Endothelial cell of umbilical vein (primary cell): ENCODE measurements around the gene TRIM2. TPM values are rescaled to one million over a fixed set of nuclear protein-coding genes. Genes with fewer than 3 reads are reported as not detected.

ENCODE experiments used
- BruUV-seq: library from RNA; stranded (reverse); fragments of 400-500 nt; replicated peaks from 2 replicates; lab custom pipeline; 2021; lab: Mats Ljungman, UMichigan
- CTCF ChIA-PET: fragments of 300-600, 350-600 bp; sonication (Branson Sonifier 250); formaldehyde crosslinking; loops from one replicate; lab custom pipeline; 2021; ENCODE audit warnings: antibody characterized with exemption, inconsistent platforms; lab: Charles Lee
- POLR2A ChIA-PET: fragments of 300-600, 350-600 bp; sonication (Branson Sonifier 250); formaldehyde crosslinking; loops from one replicate; lab custom pipeline; 2021; ENCODE audit warnings: antibody characterized with exemption, inconsistent platforms; lab: Charles Lee
- DNase-seq: peaks from one replicate; pipeline ENCODE4 v3.0.0-alpha.2; 2011; ENCODE audit warnings: low read depth, low spot score
- FAIRE-seq: peaks from 2 replicates; lab custom pipeline; 2011; peaks lifted over from hg19 to GRCh38; lab: Jason Lieb, UNC
- H2AFZ ChIP-seq: 2 replicates; pipeline ENCODE4 v1.6.0; 2012; ENCODE audit warnings: low read depth, low read length, control low read depth, inconsistent platforms
- H3K27ac ChIP-seq: 2 replicates; pipeline ENCODE4 v1.5.1; 2011; ENCODE audit warnings: low read depth, mild to moderate bottlenecking, control low read depth, low read length, moderate library complexity; ENCODE audit not compliant: insufficient read depth
- H3K27me3 ChIP-seq, 2 experiments: 2 replicates each; pipeline versions ENCODE4 v1.6.0 to v1.6.1; 2011; ENCODE audit warnings: low read length in 2 of 2, mixed read lengths in 1 of 2; ENCODE audit not compliant: control insufficient read depth in 2 of 2, insufficient read depth in 2 of 2
- H3K36me3 ChIP-seq, 2 experiments: 2 replicates in 1 of 2; 3 replicates in 1 of 2; pipeline ENCODE4 v1.5.1; 2011; ENCODE audit warnings: low read length in 2 of 2, mild to moderate bottlenecking in 1 of 2, moderate library complexity in 1 of 2; ENCODE audit not compliant: control insufficient read depth in 2 of 2, insufficient read depth in 2 of 2; ENCODE audit errors: extremely low read depth in 1 of 2
- H3K4me1 ChIP-seq: 3 replicates; pipeline ENCODE4 v1.5.1; 2011; ENCODE audit warnings: mild to moderate bottlenecking, low read length; ENCODE audit not compliant: control insufficient read depth, insufficient read depth; ENCODE audit errors: extremely low read depth
- H3K4me2 ChIP-seq: 2 replicates; pipeline ENCODE4 v1.6.1; 2011; ENCODE audit warnings: low read length, control low read depth, mixed read lengths; ENCODE audit not compliant: insufficient read depth
- H3K4me3 ChIP-seq, 3 experiments: fragments of 200-600 bp in 1 of 3; sonication (generic), shearing (Covaris generic) in 1 of 3; replicated peaks in 1 of 3; 2 replicates each; pipeline ENCODE4 v1.5.1; 2011 to 2016; ENCODE audit warnings: control low read depth in 3 of 3, low read length in 3 of 3, mild to moderate bottlenecking in 2 of 3, inconsistent platforms in 1 of 3, low read depth in 1 of 3, moderate library complexity in 1 of 3; ENCODE audit not compliant: insufficient read depth in 1 of 3
- H3K79me2 ChIP-seq: 2 replicates; pipeline ENCODE4 v1.6.0; 2012; ENCODE audit warnings: low read length, inconsistent platforms; ENCODE audit not compliant: control insufficient read depth, insufficient read depth
- H3K9ac ChIP-seq: replicated peaks from 2 replicates; pipeline ENCODE3; 2011; ENCODE audit warnings: low read length, control low read depth; ENCODE audit not compliant: insufficient read depth; ENCODE audit errors: extremely low read depth
- H3K9me1 ChIP-seq: replicated peaks from 3 replicates; pipeline ENCODE4 v1.6.0; 2011; ENCODE audit warnings: mild to moderate bottlenecking, low read length; ENCODE audit not compliant: control insufficient read depth, insufficient read depth; ENCODE audit errors: extremely low read depth
- H3K9me3 ChIP-seq: replicated peaks from 2 replicates; pipeline ENCODE4 v1.5.1; 2012; ENCODE audit warnings: low read length, inconsistent platforms; ENCODE audit not compliant: control insufficient read depth, insufficient read depth
- H4K20me1 ChIP-seq: replicated peaks from 2 replicates; pipeline ENCODE3; 2011; ENCODE audit warnings: mild to moderate bottlenecking, low read length; ENCODE audit not compliant: control insufficient read depth, insufficient read depth; ENCODE audit errors: extremely low read depth
- CTCF ChIP-seq, 2 donors: IDR thresholded peaks; 1 replicate in 1 of 2; 2 replicates in 1 of 2; pipeline ENCODE4 v1.5.1; 2011; ENCODE audit warnings: low read length in 2 of 2, mild to moderate bottlenecking in 2 of 2, moderate library complexity in 2 of 2, control low read depth in 1 of 2, inconsistent platforms in 1 of 2, low read depth in 1 of 2; ENCODE audit not compliant: insufficient read depth in 1 of 2; ENCODE audit errors: extremely low read depth in 1 of 2
- EZH2 ChIP-seq: IDR thresholded peaks from 2 replicates; pipeline ENCODE4 v1.6.1; 2012; ENCODE audit warnings: borderline replicate concordance, low read depth, mild to moderate bottlenecking, moderate library complexity, low read length, inconsistent platforms; ENCODE audit not compliant: severe bottlenecking
- FOS ChIP-seq: IDR thresholded peaks from 2 replicates; pipeline ENCODE4 v1.6.1; 2011; ENCODE audit warnings: mild to moderate bottlenecking, low read length, moderate library complexity, borderline replicate concordance; ENCODE audit not compliant: insufficient read depth
- GATA2 ChIP-seq: IDR thresholded peaks from 2 replicates; pipeline ENCODE4 v1.7.0; 2011; ENCODE audit warnings: low read depth, mild to moderate bottlenecking, moderate library complexity, mixed read lengths, low read length; ENCODE audit not compliant: insufficient read length, insufficient read depth
- JUN ChIP-seq: IDR thresholded peaks from 2 replicates; pipeline ENCODE4 v1.6.1; 2011; ENCODE audit warnings: borderline replicate concordance, low read depth; ENCODE audit not compliant: insufficient read length, insufficient read depth
- MYC ChIP-seq: IDR thresholded peaks from one replicate; pipeline ENCODE4 v1.6.1; 2011; ENCODE audit warnings: mild to moderate bottlenecking, low read depth, low read length
- POLR2A ChIP-seq: IDR thresholded peaks from 2 replicates; pipeline ENCODE4 v1.6.1; 2012; ENCODE audit warnings: low read depth, mild to moderate bottlenecking, control low read depth, low read length
- POLR2AphosphoS5 ChIP-seq: IDR thresholded peaks from 2 replicates; pipeline ENCODE4 v1.6.1; 2012; ENCODE audit warnings: low read depth, mild to moderate bottlenecking, control low read depth, low read length, moderate library complexity; ENCODE audit not compliant: insufficient read depth
- dilution Hi-C: fragments of 300-500 bp; cut with MboI; formaldehyde crosslinking; loops from one replicate; pipeline ENCODE4 v1.15.0; 2019; ENCODE audit warnings: low sequenced_read_pairs; ENCODE audit not compliant: extremely low pct_ligation_motif_present
- intact Hi-C: fragments of 100-400 bp; cut with micrococcal nuclease; formaldehyde crosslinking; loops from one replicate; pipeline ENCODE4 v1.10.0; 2022
- polyA plus RNA-seq, 4 experiments: library from polyadenylated mRNA; depleted of rRNA in 3 of 4; stranded (reverse) in 3 of 4; unstranded in 1 of 4; fragments of >200 nt; gene quantifications; 2 replicates each; pipeline versions ENCODE4 v1.2.1 to v1.2.3, GENCODE V29; 2011 to 2012; ENCODE audit warnings: missing spikeins in 1 of 4
- total RNA-seq: library from RNA; stranded (reverse); gene quantifications from 2 replicates; pipeline ENCODE4 v1.2.3, GENCODE V29; 2021
- TF ChIP-seq, protein P1 (sequence below): IDR thresholded peaks from 2 replicates; pipeline ENCODE4 v1.6.1; 2011; ENCODE audit not compliant: insufficient read depth, insufficient read length

TRIM2 gene
- total and polyA plus RNA-seq, 2 donors (not counting 3 experiments of a cell fraction or from before 2014, with no cell fraction given), result 6.8 to 19.7 TPM

GRCh38 chr4:153191795-153192363 lies 12.4 kb upstream of the TRIM2 start:
- BruUV-seq, result no TSS peak
- Histone ChIP-seq H3K4me1 (no peaks in the 10 kb centered on the region), H3K9me1 (no peaks in the 10 kb centered on the region), H3K27ac (no peak overlapping the region), H3K27me3 (peaks cover 0 to 10% of the 10 kb centered on the region in 2 experiments), H3K4me2 (no peak overlapping the region), H3K79me2 (no peaks in the 10 kb centered on the region), H3K9ac (no peak overlapping the region), H3K9me3 (no peaks in the 10 kb centered on the region), H3K36me3 (no peaks in the 10 kb centered on the region), H2AFZ (no peak overlapping the region), H4K20me1 (no peaks in the 10 kb centered on the region), H3K4me3 (no peak overlapping the region)
- FAIRE-seq, result no peak
- CTCF ChIA-PET, result interaction anchor here (1.1 to 1.8 kb wide), 6 partner anchors 8 to 49 kb away, joined by 4 to 6 read pairs (median 5); no protein-coding TSS in a partner anchor
- dilution Hi-C loops, result no loop called here
- POLR2A ChIA-PET, result no interaction called here
- DNase-seq, result no peak
- no peak for TF ChIP-seq CTCF (IDR thresholded peaks at IDR 0.05; ENCODE audit: extremely low read depth in 1 of 2, insufficient read depth in 1 of 2, low read depth in 1 of 2, low read length in 2 of 2)
- no peak for TF ChIP-seq JUN
- no peak for TF ChIP-seq GATA2
- TF ChIP-seq, protein P1, sequence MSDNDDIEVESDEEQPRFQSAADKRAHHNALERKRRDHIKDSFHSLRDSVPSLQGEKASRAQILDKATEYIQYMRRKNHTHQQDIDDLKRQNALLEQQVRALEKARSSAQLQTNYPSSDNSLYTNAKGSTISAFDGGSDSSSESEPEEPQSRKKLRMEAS, result no peak
- TF ChIP-seq FOS, result no peak
- no peak for TF ChIP-seq POLR2A
- TF ChIP-seq MYC, result no peak
- no peak for TF ChIP-seq EZH2
- TF ChIP-seq POLR2AphosphoS5, result no peak
- intact Hi-C loops, result no loop called here
